ENCODE measurements around the gene PWP1. TPM values are rescaled to one million over a fixed set of nuclear protein-coding genes. Genes with fewer than 3 reads are reported as not detected.
A peak's percentile ranks its signal among the peaks of the same experiment; 100 is the strongest.

Gene PWP1
- total and polyA plus RNA-seq, 8 donors, result 10.5 to 21.8 (median 14.8) TPM

DNA sequence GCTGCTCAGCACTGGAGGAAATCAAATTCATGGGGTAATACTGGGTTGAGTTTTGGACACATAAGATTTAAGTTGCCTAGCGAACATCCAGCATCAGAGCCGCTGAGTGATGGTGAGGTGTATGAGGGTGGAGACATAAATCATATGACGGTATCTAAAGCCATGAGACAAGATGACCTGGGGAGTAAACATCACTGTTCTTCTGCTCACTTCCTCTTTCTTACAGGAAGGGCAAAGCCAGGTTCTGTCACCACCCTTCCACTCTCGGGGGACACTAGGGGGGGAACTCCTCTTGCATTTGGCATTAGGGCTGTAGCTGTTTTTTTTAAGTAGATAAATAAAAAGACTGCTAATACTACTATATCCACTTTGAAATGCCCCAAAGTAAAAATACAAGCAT is 51.3 kb downstream of the PWP1 start:
- 94 to 95% methylated on average over 4 of the region's 4 CpGs for WGBS, 2 donors
- H3K36me3 ChIP-seq, result peaks cover 0 to 81% (median 38%) of the 10 kb centered on the region in 3 donors
- H3K9me3 ChIP-seq, result no peaks in the 10 kb centered on the region
- no peak for FAIRE-seq
- DNase-seq, result no peak
- intact Hi-C loops (cut with DNase I), result no loop called here
- no peak overlapping the region for H3K4me3 ChIP-seq
- ATAC-seq, result no peak
- no peaks in the 10 kb centered on the region for H3K27me3 ChIP-seq
- H3K4me1 ChIP-seq, result no peaks in the 10 kb centered on the region
- H3K27ac ChIP-seq, result no peak overlapping the region
- TF ChIP-seq, protein P1, sequence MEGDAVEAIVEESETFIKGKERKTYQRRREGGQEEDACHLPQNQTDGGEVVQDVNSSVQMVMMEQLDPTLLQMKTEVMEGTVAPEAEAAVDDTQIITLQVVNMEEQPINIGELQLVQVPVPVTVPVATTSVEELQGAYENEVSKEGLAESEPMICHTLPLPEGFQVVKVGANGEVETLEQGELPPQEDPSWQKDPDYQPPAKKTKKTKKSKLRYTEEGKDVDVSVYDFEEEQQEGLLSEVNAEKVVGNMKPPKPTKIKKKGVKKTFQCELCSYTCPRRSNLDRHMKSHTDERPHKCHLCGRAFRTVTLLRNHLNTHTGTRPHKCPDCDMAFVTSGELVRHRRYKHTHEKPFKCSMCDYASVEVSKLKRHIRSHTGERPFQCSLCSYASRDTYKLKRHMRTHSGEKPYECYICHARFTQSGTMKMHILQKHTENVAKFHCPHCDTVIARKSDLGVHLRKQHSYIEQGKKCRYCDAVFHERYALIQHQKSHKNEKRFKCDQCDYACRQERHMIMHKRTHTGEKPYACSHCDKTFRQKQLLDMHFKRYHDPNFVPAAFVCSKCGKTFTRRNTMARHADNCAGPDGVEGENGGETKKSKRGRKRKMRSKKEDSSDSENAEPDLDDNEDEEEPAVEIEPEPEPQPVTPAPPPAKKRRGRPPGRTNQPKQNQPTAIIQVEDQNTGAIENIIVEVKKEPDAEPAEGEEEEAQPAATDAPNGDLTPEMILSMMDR (IDR thresholded peaks at IDR 0.05), result no peak

GRCh38 chr12:107748472-107748871 is 62.9 kb downstream of the PWP1 start:
- no peaks in the 10 kb centered on the region for H3K9me3 ChIP-seq
- intact Hi-C loops (cut with DNase I), result no loop called here
- no peak overlapping the region for H3K4me3 ChIP-seq
- no peak for FAIRE-seq
- DNase-seq, result no peak
- TF ChIP-seq, protein P1 (IDR thresholded peaks at IDR 0.05), result no peak
- H3K36me3 ChIP-seq, result peaks cover 8 to 41% (median 19%) of the 10 kb centered on the region in 3 donors
- no peak overlapping the region for H3K27ac ChIP-seq
- 81 to 84% methylated on average over 6 of the region's 6 CpGs for WGBS, 2 donors
- H3K4me1 ChIP-seq, result no peaks in the 10 kb centered on the region
- peak in 2 of 4 donors; percentile 29 to 30 for ATAC-seq
- H3K27me3 ChIP-seq, result no peaks in the 10 kb centered on the region

GRCh38 chr12:107749083-107749482 is 63.5 kb downstream of the PWP1 start:
- Histone ChIP-seq H3K27ac (no peak overlapping the region), H3K4me3 (no peak overlapping the region), H3K36me3 (peaks cover 8 to 39% (median 22%) of the 10 kb centered on the region in 3 donors), H3K9me3 (no peaks in the 10 kb centered on the region), H3K4me1 (no peaks in the 10 kb centered on the region), H3K27me3 (no peaks in the 10 kb centered on the region)
- TF ChIP-seq, protein P1 (IDR thresholded peaks at IDR 0.05), result no peak
- FAIRE-seq (no peak), DNase-seq (no peak), ATAC-seq (no peak)
- WGBS, 2 donors, result 94 to 96% methylated on average over 1 of the region's 1 CpG
- intact Hi-C loops (cut with DNase I), result no loop called here

DNA sequence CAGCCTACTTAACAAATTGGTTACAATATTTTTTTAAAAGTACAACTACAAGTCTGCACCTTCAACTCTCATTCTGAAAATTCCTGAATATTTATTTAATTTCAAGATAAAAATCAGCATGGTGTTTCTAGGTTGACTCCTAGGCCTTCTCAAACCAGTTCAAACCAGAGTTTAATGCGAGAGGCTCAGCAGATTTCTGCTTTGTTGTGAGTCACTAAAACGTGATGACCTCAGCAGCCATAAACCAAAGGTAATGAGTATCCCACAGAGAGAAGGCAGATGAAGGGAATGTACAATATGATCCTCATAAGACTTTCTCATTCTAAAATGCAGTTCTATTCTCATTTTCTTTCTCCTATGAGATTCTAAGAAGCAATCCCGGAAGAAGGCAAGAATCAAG is 73.8 kb downstream of the PWP1 start:
- Histone ChIP-seq H3K27ac (no peak overlapping the region), H3K4me1 (peaks cover 6 to 16% (median 15%) of the 10 kb centered on the region in 3 donors), H3K9me3 (no peaks in the 10 kb centered on the region), H3K4me3 (peak overlapping the region in 1 of 4 donors; percentile 91), H3K27me3 (no peaks in the 10 kb centered on the region), H3K36me3 (peaks cover 0 to 22% (median 17%) of the 10 kb centered on the region in 3 donors)
- DNase-seq, result no peak
- peak; percentile 9 for FAIRE-seq
- 28 to 32% methylated on average over 3 of the region's 3 CpGs for WGBS, 2 donors
- TF ChIP-seq, protein P1 (IDR thresholded peaks at IDR 0.05), result no peak
- ATAC-seq, result peak in 2 of 4 donors; percentile 9 to 49
- intact Hi-C loops (cut with DNase I), result loop anchor here in 2 of 3 donors (10.0 kb wide), 1 partner anchor 75 kb away; the partner anchor contains the start of gene PWP1 (in 2 of the 2)

- TF ChIP-seq, protein P1 (IDR thresholded peaks at IDR 0.05), result no peak
- no peaks in the 10 kb centered on the region for H3K9me3 ChIP-seq
- H3K4me1 ChIP-seq, result peaks cover 6 to 16% (median 15%) of the 10 kb centered on the region in 3 donors
- intact Hi-C loops (cut with DNase I), result no loop called here
- ATAC-seq (peak in 3 of 4 donors; percentile 3 to 11 (median 6)), FAIRE-seq (no peak), DNase-seq (peak in 5 of 6 donors; percentile 13 to 70 (median 38))
- H3K27me3 ChIP-seq, result no peaks in the 10 kb centered on the region
- peak overlapping the region; percentile 66 to 91 (median 77) for H3K4me3 ChIP-seq
- peak overlapping the region in 2 of 4 donors; percentile 51 to 57 for H3K27ac ChIP-seq
- peaks cover 0 to 15% (median 11%) of the 10 kb centered on the region in 3 donors for H3K36me3 ChIP-seq
- 1% methylated on average over 30 of the region's 30 CpGs for WGBS, 2 donors
These were observed 74.7 kb downstream of the PWP1 start for GRCh38 chr12:107760207-107760808.

Measured in pancreas (tissue), 10 donors.